CD14-positive monocyte (primary cell): ENCODE measurements around the gene SELENOI. TPM values are rescaled to one million over a fixed set of nuclear protein-coding genes. Genes with fewer than 3 reads are reported as not detected.

Source experiments
- DNase-seq, 3 donors: peaks; one replicate each; pipeline ENCODE4 v3.0.0-alpha.2; 2011 to 2022
- H2AFZ ChIP-seq: 2 replicates; pipeline ENCODE4 v1.6.0; 2012; ENCODE audit warnings: mild to moderate bottlenecking, low read depth, low read length, inconsistent platforms; ENCODE audit not compliant: insufficient read depth, poor library complexity, severe bottlenecking
- H3K27ac ChIP-seq, 2 donors: 1 replicate in 1 of 2; 2 replicates in 1 of 2; pipeline ENCODE4 v1.5.1; 2012 to 2013; ENCODE audit warnings: low read length in 2 of 2, control low read depth in 1 of 2, inconsistent platforms in 1 of 2, low read depth in 1 of 2, mild to moderate bottlenecking in 1 of 2
- H3K27me3 ChIP-seq, 2 donors: one replicate each; pipeline versions ENCODE4 v1.6.0 to v1.6.1; 2011 to 2013; ENCODE audit warnings: low read length in 2 of 2; ENCODE audit not compliant: control insufficient read depth in 2 of 2, insufficient read depth in 2 of 2
- H3K36me3 ChIP-seq, 2 donors: replicated peaks in 1 of 2; 1 replicate in 1 of 2; 2 replicates in 1 of 2; pipeline versions ENCODE4 v1.5.1 to v1.6.1; 2012 to 2013; ENCODE audit warnings: low read length in 2 of 2, control low read depth in 1 of 2, inconsistent platforms in 1 of 2, mild to moderate bottlenecking in 1 of 2; ENCODE audit not compliant: insufficient read depth in 2 of 2, control insufficient read depth in 1 of 2
- H3K4me1 ChIP-seq, 2 donors: 1 replicate in 1 of 2; 2 replicates in 1 of 2; pipeline versions ENCODE4 v1.5.1 to v1.6.1; 2012 to 2013; ENCODE audit warnings: low read length in 2 of 2, control low read depth in 1 of 2, inconsistent platforms in 1 of 2, mild to moderate bottlenecking in 1 of 2, moderate library complexity in 1 of 2; ENCODE audit not compliant: insufficient read depth in 2 of 2, control insufficient read depth in 1 of 2
- H3K4me2 ChIP-seq: replicated peaks from 2 replicates; pipeline ENCODE3; 2012; ENCODE audit warnings: low read length, moderate library complexity, mild to moderate bottlenecking; ENCODE audit not compliant: poor library complexity, severe bottlenecking; ENCODE audit errors: extremely low read depth
- H3K4me3 ChIP-seq, 3 experiments: fragments of 200-600 bp in 1 of 3; sonication (generic) in 1 of 3; replicated peaks in 1 of 3; 1 replicate in 2 of 3; 2 replicates in 1 of 3; pipeline ENCODE4 v1.5.1; 2011 to 2013; ENCODE audit warnings: low read length in 3 of 3, mild to moderate bottlenecking in 3 of 3, control low read depth in 2 of 3, low read depth in 2 of 3, inconsistent platforms in 1 of 3, moderate library complexity in 1 of 3
- H3K79me2 ChIP-seq: 2 replicates; pipeline ENCODE4 v1.6.0; 2012; ENCODE audit warnings: mild to moderate bottlenecking, control low read depth, inconsistent platforms, low read length, moderate library complexity; ENCODE audit not compliant: insufficient read depth
- H3K9ac ChIP-seq: 2 replicates; pipeline ENCODE4 v1.6.0; 2017; ENCODE audit warnings: low read length, mild to moderate bottlenecking; ENCODE audit not compliant: insufficient read depth, poor library complexity, severe bottlenecking
- H3K9me3 ChIP-seq, 2 donors: replicated peaks in 1 of 2; 1 replicate in 1 of 2; 2 replicates in 1 of 2; pipeline versions ENCODE4 v1.5.1 to v1.6.1; 2012 to 2013; ENCODE audit warnings: low read length in 2 of 2, control low read depth in 1 of 2; ENCODE audit not compliant: control insufficient read depth in 1 of 2, insufficient read depth in 1 of 2
- H4K20me1 ChIP-seq: 2 replicates; pipeline ENCODE4 v1.6.0; 2012; ENCODE audit warnings: mild to moderate bottlenecking, low read length, control low read depth, moderate library complexity; ENCODE audit not compliant: insufficient read depth
- H3K27ac Mint-ChIP-seq, 7 donors: one replicate each; pipeline ENCODE4 v1.8.0; 2020; ENCODE audit warnings: mild to moderate bottlenecking in 7 of 7, mixed read lengths in 7 of 7, moderate library complexity in 6 of 7, inconsistent platforms in 2 of 7
- H3K27me3 Mint-ChIP-seq, 3 donors: one replicate each; pipeline ENCODE4 v1.8.0; 2021 to 2022; ENCODE audit warnings: low read depth in 3 of 3, mild to moderate bottlenecking in 3 of 3, mixed read lengths in 3 of 3, moderate library complexity in 3 of 3, inconsistent platforms in 1 of 3
- H3K36me3 Mint-ChIP-seq, 2 donors: one replicate each; pipeline ENCODE4 v1.8.0; 2020; ENCODE audit warnings: mixed read lengths in 2 of 2, inconsistent platforms in 1 of 2, mild to moderate bottlenecking in 1 of 2
- H3K4me1 Mint-ChIP-seq: one replicate; pipeline ENCODE4 v1.8.0; 2020; ENCODE audit warnings: mild to moderate bottlenecking, mixed read lengths
- H3K4me3 Mint-ChIP-seq, 2 donors: one replicate each; pipeline ENCODE4 v1.8.0; 2020; ENCODE audit warnings: mild to moderate bottlenecking in 2 of 2, mixed read lengths in 2 of 2, moderate library complexity in 1 of 2
- H3K9me3 Mint-ChIP-seq, 7 donors: one replicate each; pipeline ENCODE4 v1.8.0; 2020 to 2022; ENCODE audit warnings: mixed read lengths in 7 of 7, mild to moderate bottlenecking in 6 of 7, moderate library complexity in 6 of 7, inconsistent platforms in 2 of 7
- CTCF ChIP-seq: fragments of 200-600 bp; IDR thresholded peaks from one replicate; pipeline ENCODE4 v1.8.0; 2022; ENCODE audit warnings: antibody characterized with exemption, mild to moderate bottlenecking
- WGBS: methylation state at CpG from one replicate; pipeline ENCODE4 v1.1.5; 2013; ENCODE audit warnings: missing lambda C conversion rate; ENCODE audit not compliant: insufficient coverage; 5-methylcytosine and 5-hydroxymethylcytosine counted together
- intact Hi-C, 2 donors: fragments of 100-400 bp; cut with micrococcal nuclease; formaldehyde crosslinking; loops; one replicate each; pipeline versions ENCODE4 v1.15.0 to v1.15.1; 2023
- polyA plus RNA-seq, 3 donors: library from polyadenylated mRNA; depleted of rRNA in 1 of 3; unstranded in 2 of 3; stranded (reverse) in 1 of 3; fragments of 300-500 nt in 2 of 3; fragments of >200 nt in 1 of 3; fragmentation: Illumina TruSeq in 2 of 3; gene quantifications; 1 replicate in 2 of 3; 2 replicates in 1 of 3; pipeline ENCODE4 v1.2.3, GENCODE V29; 2012 to 2021

The SELENOI gene
- polyA plus RNA-seq, 3 donors, result 2.3 to 3.2 (median 2.5) TPM

GRCh38 chr2:26333293-26333692 lies 12.7 kb upstream of the SELENOI start:
- H3K9me3 ChIP-seq, result no peaks in the 10 kb centered on the region
- Mint-ChIP-seq H3K27me3 (peaks cover 0 to 3% (median 2%) of the 10 kb centered on the region in 3 donors), H3K4me1 (peaks cover 21% of the 10 kb centered on the region), H3K4me3 (no peak overlapping the region), H3K27ac (no peak overlapping the region), H3K9me3 (no peaks in the 10 kb centered on the region), H3K36me3 (no peaks in the 10 kb centered on the region)
- no peak overlapping the region for H2AFZ ChIP-seq
- H3K27me3 ChIP-seq, result no peaks in the 10 kb centered on the region
- H3K27ac ChIP-seq, result no peak overlapping the region
- H3K79me2 ChIP-seq, result no peaks in the 10 kb centered on the region
- no peak for TF ChIP-seq CTCF
- WGBS, result no CpG with 5 or more reads among the region's 2 CpGs
- no peak for DNase-seq
- H3K4me2 ChIP-seq, result no peak overlapping the region
- H3K4me1 ChIP-seq, result peaks cover 9 to 19% of the 10 kb centered on the region in 2 donors
- intact Hi-C loops, result no loop called here
- no peak overlapping the region for H3K4me3 ChIP-seq
- H3K36me3 ChIP-seq, result no peaks in the 10 kb centered on the region
- no peak overlapping the region for H3K9ac ChIP-seq
- H4K20me1 ChIP-seq, result no peaks in the 10 kb centered on the region

DNA sequence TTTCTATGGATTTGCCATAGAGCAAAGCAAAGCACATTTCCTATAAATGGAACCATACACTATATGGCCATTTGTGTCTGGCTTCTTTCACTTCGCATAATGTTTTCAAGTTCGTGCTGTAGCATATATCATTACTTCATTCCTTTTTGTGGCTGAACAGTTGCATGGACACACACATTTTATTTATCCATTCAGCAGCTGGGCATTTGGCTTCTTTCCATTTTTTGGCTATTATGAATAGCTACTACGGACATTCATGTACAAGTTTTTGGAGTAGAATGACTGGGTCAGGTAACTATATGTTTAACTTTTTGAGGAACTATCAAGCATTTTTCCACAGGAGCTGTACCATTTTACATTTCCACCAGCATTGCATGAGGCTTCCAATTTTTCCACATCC lies 10.7 kb upstream of the SELENOI start:
- no peaks in the 10 kb centered on the region for H3K36me3 ChIP-seq
- no peaks in the 10 kb centered on the region for H3K27me3 ChIP-seq
- no peak overlapping the region for H3K4me3 ChIP-seq
- no peak overlapping the region for H3K4me2 ChIP-seq
- H3K9ac ChIP-seq, result no peak overlapping the region
- Mint-ChIP-seq H3K4me1 (peaks cover 6% of the 10 kb centered on the region), H3K9me3 (no peaks in the 10 kb centered on the region), H3K36me3 (no peaks in the 10 kb centered on the region), H3K27me3 (peaks cover 0 to 3% (median 2%) of the 10 kb centered on the region in 3 donors), H3K27ac (no peak overlapping the region), H3K4me3 (no peak overlapping the region)
- no peaks in the 10 kb centered on the region for H4K20me1 ChIP-seq
- H2AFZ ChIP-seq, result no peak overlapping the region
- H3K4me1 ChIP-seq, result peaks cover 4 to 6% of the 10 kb centered on the region in 2 donors
- WGBS, result no CpG with 5 or more reads among the region's 3 CpGs
- H3K9me3 ChIP-seq, result no peaks in the 10 kb centered on the region
- no peak overlapping the region for H3K27ac ChIP-seq
- H3K79me2 ChIP-seq, result no peaks in the 10 kb centered on the region
- TF ChIP-seq CTCF, result no peak
- no peak for DNase-seq
- intact Hi-C loops, result no loop called here
